ENCODE measurements around the gene MYRIP.
"Not testable (repeated sequence)": the region's sequence is repeated elsewhere in the genome, so short reads cannot be mapped to it uniquely, and the experiment has no call there.

The MYRIP gene

DNA sequence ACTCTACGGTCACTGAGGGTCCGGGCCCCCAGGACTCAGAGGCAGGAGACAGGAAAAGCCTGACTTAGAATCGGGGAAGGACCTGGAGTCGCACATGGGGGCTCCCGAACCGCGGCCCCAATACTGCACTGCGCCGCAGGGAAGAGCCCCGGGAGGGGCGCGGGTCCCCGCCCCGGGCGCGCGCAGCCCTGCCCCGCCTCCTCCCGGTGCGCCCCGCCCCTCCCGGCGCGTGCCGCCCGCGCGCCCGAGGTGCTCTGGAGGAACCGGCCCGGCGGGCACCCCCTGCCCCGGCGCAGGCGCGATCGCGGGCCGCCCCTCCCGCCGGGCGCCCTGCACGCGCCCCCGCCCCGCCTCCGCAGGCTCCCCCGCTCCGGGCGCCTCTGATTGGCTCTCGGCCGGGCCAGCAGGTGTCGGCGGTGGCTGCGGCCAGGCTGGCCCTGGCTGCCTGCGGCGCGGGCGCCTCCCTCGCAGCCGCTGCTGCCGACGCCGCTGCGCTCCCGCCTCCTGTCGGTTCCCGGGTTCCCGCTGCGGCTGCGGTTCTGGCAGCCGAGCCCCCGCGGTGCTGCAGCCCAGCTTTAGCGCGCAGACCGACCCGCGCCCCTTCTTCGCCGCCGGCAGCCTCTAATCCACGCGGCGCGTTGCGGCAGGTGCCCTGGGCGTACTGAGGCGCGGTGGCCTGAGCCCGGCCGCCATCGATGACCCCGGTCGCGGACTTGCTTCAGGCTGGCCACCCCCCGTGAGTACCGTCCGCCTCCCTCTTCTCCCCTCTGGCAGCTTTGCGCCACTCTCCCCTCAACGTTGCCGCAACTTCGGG lies at the start of gene MYRIP:
Gene MYRIP, plus strand, starts transcription at position 429 of the 814 bp plus-strand sequence. CDS start 91,208 bp downstream, outside the sequence.
- no peak for DNase-seq

GRCh38 chr3:39760325-39760724 lies 49.1 kb upstream of the MYRIP start:
- no peak for DNase-seq

DNA sequence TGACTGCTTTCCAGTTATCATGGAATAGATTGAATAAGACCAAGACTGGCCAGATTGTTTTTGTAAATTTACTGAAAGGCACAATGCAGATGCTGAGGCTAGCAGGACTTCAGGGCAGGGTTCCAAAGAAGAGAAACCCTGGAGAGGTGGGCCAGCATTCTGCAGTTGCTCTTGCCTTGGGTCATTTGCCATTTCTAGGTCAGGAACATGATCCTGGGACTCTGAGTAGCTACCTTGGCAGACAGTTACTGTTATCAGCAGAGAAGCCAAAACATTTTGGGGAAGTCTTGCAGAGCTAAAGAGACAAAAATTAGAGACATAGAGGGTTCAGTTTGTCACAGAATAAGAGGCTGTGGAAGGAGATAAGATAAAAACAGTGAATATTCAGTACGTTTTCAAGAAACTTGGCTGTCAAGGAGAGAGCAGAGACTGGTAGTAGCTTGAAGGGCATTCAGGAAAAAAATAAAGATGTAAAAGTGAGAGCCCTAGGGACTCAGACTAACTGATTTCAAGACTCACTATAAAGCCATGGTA lies 46.8 kb upstream of the MYRIP start:
- DNase-seq = no peak

DNA sequence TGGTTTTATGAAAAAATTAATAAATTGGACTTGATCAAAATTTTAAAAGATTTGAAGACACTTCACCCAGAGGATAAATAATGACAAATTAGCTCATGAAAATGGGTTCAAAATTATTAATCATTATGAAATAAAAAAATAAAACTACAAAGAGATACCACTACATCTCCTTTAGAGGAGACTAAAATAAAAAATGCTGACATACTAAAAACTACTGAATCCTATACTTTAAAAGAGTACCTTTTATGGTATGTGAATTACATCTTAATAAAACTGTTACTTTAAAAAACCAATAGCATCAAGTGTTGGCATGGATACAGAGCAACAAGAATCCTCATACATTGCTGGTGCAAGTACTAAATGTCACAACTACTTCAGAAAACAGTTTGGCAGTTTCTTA lies 46.0 kb upstream of the MYRIP start:
- DNase-seq = no peak

- no peak for DNase-seq
Measured at GRCh38 chr3:39765575-39765974, 43.8 kb upstream of the MYRIP start.

GRCh38 chr3:39766433-39766832 lies 43.0 kb upstream of the MYRIP start:
- no peak for DNase-seq

- not testable (repeated sequence) for DNase-seq
Measured at GRCh38 chr3:39766909-39767308, 42.5 kb upstream of the MYRIP start.

DNA sequence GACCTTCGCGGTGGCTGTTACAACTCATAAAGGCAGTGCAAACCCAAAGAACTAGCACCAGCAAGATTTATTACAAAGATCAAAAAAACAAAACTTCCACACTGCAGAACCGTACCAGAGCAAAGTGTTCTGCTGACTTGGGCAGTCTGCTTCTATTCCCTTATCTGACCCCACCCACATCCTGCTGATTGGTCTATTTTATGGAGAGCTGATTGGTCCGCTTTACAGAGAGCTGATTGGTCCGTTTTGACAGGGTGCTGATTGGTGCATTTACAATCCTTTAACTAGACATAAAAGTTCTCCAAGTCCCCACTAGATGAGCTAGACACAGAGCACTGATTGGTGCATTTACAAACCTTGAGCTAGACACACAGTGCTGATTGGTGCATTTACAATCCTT lies 31.2 kb upstream of the MYRIP start:
- not testable (repeated sequence) for DNase-seq

DNA sequence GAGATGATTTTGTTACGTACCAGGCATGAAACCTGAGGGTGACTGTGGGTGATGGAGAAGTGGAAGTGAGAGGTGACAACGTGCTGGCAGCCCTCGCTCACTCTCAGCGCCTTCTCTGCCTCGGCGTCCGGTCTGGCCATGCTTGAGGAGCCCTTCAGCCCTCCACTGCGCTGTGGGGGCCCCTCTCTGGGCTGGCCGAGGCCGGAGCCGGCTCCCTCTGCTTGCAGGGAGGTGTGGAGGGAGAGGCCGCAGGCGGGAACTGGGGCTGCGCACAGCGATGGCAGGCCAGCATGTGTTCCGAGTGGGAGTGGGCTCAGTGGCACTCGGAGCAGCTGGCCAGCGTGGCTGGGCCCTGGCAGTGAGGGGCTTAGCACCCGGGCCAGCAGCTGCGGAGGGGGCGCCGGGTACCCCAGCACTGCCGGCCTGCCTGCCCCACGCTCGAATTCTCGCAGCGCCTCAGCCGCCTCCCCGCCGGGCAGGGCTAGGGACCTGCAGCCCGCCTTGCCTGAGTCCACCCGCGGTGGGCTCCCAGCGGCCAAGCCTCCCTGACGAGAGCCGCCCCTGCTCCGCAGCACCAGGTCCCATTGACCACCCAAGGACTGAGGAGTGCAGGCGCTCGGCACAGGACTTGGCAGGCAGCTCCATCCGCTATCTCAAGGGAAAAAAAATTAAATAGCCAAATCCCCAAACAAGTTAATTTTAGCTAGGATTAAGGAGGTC lies 29.7 kb upstream of the MYRIP start:
- DNase-seq = no peak

DNA sequence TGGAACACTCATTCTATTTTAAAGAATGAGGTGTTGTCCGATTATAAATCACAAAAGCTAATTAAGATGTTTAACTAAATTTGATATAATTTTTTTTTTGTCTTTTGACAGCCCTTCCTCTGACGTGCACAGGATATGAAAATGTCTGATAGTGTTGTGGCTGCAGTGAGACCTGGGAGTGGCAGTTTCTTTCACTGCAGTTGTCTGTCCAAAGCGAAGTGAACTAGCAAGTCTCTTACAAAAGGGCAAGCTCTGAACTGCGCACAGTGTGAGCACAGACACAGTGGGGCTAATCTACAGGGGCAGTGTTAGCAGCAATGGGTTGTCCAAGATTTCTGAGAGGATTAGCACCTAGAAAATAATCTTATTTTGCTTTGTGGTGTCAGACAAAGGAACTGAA lies 29.1 kb upstream of the MYRIP start:
- no peak for DNase-seq

DNA sequence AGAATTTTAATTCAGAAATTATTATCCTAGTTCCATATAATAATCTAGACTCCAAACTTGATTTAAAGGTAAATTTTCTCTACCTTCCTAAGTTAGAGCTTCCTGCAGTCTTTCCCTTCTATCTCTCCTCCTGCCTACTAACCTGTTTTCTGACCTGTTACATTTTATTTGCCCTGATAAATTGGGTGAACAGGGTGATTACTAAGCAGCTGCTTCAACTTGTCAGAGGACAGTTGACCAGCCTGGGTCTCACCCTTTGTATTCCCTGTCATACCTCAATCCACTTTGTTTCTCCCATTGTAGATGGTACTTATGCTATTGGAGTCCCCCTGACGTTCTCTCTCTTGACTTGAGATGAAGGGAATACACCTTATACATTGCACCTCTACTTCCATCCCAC lies 28.4 kb upstream of the MYRIP start:
- DNase-seq = no peak

GRCh38 chr3:39781632-39782031 lies 27.8 kb upstream of the MYRIP start:
- DNase-seq = no peak

DNA sequence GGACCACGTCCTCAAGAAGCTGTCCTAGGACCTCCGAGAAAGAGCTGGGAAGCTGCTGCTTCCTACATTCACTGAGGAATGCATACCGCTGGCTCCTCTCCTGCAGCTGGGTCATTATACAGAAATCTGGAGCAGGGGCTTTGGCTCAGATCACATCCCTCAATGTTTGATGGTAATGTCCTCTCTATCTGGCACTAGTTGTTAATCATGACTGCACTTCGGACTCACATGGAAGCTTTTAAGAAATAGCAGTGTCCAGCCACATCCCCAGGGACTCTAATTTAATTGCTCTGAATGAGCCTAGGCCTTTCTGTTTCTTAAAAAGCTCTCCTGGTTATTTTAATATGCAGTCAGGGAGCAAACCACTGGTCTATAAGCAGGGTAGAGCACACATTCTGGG lies 25.7 kb upstream of the MYRIP start:
- DNase-seq = no peak

DNA sequence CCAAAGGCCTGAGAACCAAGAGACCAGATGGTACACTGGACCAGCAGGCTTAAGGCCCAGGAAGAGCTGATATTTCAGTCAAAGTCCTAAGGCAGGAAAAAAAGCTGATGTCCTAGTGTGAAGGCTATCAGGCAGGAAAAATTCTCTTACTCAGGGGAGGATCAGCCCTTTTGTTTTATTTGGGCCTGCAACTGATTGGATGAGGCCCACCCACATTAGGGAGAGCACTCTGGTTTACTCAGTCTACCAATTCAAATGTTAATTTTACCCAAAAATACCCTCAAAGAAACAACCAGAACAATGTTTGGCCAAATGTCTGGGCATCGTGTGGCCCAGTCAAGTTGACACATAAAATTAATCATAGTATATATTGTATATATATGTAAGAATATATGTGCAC lies 24.5 kb upstream of the MYRIP start:
- DNase-seq = no peak

DNA sequence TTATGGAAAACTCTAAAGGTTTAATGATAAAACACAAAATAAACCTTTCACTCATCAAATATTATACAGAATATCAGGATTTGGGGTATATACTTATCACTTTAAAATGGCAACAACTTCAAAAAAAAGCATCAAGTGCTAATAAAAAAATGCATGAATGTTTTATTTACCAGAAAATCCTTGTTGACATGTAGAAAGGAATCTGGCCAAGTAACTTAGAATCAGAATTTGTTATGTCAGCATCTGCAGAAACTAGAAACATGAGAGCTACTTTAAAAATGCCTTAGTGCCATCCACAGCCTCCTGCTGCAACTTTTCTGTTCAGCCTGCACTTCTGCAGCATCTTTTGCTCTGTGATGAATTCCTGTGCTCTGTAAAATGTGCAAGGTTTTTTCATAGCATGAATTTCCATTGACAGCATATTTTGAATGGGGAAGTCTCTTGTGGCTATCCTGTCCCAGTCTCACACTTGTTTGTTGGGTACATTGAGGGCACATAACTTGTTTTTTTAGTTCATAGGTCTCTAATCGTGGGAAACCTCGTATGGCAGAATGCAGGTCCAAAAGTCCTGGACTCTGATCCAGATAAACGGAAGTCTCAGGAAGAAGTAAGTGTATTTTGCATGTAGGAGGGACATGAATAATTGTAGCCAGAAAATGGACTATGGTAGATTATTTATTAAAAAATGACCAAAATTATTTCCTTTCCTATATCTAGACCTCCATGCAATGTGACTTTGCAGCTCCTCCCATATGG lies 21.1 kb upstream of the MYRIP start:
- no peak for DNase-seq

DNA sequence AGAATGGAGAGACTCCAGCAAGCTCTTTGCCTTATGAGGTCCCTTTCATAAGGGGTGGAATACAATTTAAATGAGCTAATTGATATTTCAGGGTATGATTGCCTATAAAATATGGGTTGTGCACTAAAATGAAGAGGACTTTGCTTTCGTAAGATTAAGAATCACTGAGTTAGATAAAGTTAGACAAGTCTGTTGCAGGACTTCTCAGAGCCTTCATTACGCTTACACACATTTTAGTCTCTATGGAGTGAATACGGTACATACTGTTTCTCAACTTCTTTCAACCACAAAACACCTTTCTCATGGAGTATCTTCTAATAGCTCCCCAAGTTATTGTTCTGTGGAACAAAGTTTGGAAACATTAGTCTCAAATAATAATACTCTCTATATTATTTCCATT lies 17.8 kb upstream of the MYRIP start:
- DNase-seq = no peak

- DNase-seq = no peak
Measured at GRCh38 chr3:39794880-39795279, 14.5 kb upstream of the MYRIP start.

DNA sequence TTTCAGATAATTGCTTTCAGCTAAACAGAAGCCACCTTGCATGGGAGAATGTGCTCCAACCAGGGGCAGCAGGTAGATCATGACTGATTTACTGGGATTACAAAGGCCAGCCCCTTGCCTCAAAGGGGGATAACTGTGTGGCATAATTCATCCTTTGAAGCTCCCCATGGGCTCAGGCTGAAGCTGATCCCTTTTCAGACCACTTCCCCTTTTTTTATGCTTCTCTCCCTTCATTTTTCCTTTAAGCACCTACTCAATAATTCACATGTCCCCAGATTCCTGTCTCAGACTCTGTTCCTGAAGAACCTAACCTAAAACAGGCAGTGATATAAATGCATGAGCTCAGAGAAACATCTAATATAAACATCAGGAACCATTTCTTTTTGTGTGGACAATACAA lies 8.2 kb upstream of the MYRIP start:
- no peak for DNase-seq

GRCh38 chr3:39802486-39802885 lies 6.9 kb upstream of the MYRIP start:
- DNase-seq = not testable (repeated sequence)

DNA sequence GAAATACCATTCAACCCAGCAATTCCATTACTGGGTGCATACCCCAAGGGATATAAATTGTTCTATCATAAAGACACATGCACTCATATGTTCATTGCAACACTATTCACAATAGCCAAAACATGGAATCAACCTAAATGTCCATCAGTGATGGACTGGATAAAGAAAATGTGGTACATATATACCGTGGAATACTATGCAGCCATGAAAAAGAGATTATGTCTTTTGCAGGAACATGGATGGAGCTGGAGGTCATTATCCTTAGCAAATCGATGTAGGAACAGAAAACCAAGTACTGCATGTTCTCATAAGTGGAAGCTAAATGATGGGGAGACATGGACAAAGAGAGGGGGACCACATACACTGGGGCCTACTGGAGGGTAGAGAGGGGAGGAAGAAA lies 5.5 kb upstream of the MYRIP start:
- DNase-seq = no peak

DNA sequence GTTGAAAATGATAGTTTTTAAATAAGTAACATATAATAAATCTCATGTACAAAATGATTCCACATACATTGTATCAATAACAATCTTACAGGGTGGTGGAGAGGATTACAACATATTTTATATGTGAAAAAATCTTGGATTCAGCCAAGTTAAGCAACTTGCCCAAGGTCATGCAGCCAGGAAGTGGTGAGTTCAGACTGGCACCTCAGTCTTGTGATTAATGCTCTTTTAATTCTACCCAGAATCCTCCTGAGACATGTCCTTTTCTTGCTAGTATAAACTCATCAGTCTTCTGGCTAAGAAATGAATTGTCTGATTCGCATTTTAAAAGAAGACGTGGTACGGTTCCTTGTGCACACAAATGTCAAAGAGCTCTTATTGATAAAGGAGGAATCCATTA lies 4.5 kb upstream of the MYRIP start:
- DNase-seq = no peak

DNA sequence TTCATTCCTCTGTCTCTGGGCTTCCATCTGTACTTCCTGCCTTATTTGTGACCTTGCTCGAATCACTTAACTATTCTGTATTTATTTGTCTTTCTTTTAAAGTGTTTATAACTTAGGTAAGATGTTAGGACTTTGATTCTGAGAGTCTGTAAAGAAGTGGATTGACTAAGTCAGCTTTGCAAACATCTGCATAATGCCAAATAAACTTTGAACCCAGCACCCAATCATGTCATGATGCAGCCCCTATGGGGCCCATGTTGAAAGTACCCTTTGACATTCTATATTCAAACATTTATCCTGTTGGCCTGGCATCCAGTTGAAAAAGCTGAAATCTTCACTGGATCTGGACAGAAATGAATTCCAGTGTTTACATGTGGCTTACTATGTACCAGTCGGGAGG lies 3.8 kb upstream of the MYRIP start:
- DNase-seq = no peak

- no peak for DNase-seq
Measured at GRCh38 chr3:39806820-39807219, 2.6 kb upstream of the MYRIP start.
